Stomach (tissue), 9 donors: ENCODE data around the gene PYGO2. TPM values are rescaled to one million over a fixed set of nuclear protein-coding genes. Genes with fewer than 3 reads are reported as not detected.
A peak's percentile ranks its signal among the peaks of the same experiment; 100 is the strongest.
"Not testable (repeated sequence)": the region's sequence is repeated elsewhere in the genome, so short reads cannot be mapped to it uniquely, and the experiment has no call there.

ENCODE experiments used
- DNase-seq, 2 donors: peaks; one replicate each; pipeline versions ENCODE4 v3.0.0 to v3.0.0-alpha.2; 2013 to 2019
- H3K27ac ChIP-seq, 5 donors: fragments of 200-600 bp in 4 of 5; sonication (generic) in 4 of 5; one replicate each; pipeline ENCODE4 v1.5.1; 2013 to 2019; ENCODE audit warnings: mild to moderate bottlenecking in 1 of 5, moderate library complexity in 1 of 5
- H3K27me3 ChIP-seq, 3 donors: fragments of 200-600 bp; sonication (generic); one replicate each; pipeline ENCODE4 v1.5.1; 2017 to 2019; ENCODE audit warnings: mixed run types in 1 of 3
- H3K36me3 ChIP-seq, 4 donors: fragments of 200-600 bp; sonication (generic); 1 replicate in 3 of 4; 2 replicates in 1 of 4; pipeline ENCODE4 v1.5.1; 2016 to 2019
- H3K4me1 ChIP-seq, 4 donors: fragments of 200-600 bp; sonication (generic); one replicate each; pipeline ENCODE4 v1.5.1; 2016 to 2019
- H3K4me3 ChIP-seq, 4 donors: fragments of 200-600 bp; sonication (generic) in 3 of 4; one replicate each; pipeline ENCODE4 v1.5.1; 2016 to 2019; ENCODE audit warnings: mild to moderate bottlenecking in 1 of 4
- H3K9me3 ChIP-seq, 4 donors: fragments of 200-600 bp; sonication (generic); one replicate each; pipeline ENCODE4 v1.5.1; 2016 to 2019
- CTCF ChIP-seq, 7 experiments: fragments of 450-650 bp in 4 of 7; fragments of 200-600 bp in 3 of 7; sonication (generic) in 3 of 7; IDR thresholded peaks; one replicate each; pipeline ENCODE4 v1.5.1; 2016 to 2019; ENCODE audit warnings: antibody characterized with exemption in 7 of 7, control low read depth in 2 of 7, mild to moderate bottlenecking in 1 of 7
- EP300 ChIP-seq: sonication (generic); formaldehyde crosslinking; IDR thresholded peaks from one replicate; pipeline ENCODE4 v1.6.1; 2017; ENCODE audit warnings: antibody characterized with exemption
- POLR2A ChIP-seq, 4 donors: fragments of 450-650 bp; IDR thresholded peaks; one replicate each; pipeline ENCODE4 v1.6.1; 2016; ENCODE audit warnings: antibody characterized with exemption in 4 of 4, control low read depth in 2 of 4, mild to moderate bottlenecking in 1 of 4, moderate library complexity in 1 of 4
- POLR2AphosphoS5 ChIP-seq, 3 donors: sonication (generic); formaldehyde crosslinking; IDR thresholded peaks; one replicate each; pipeline ENCODE4 v1.6.1; 2016; ENCODE audit warnings: antibody characterized with exemption in 3 of 3
- WGBS, 5 donors: extraction: QIAGEN DNeasy Blood & Tissue Kit in 3 of 5; methylation state at CpG; one replicate each; pipeline versions ENCODE4 v1.1.5 to v1.1.7; 2013 to 2018; 5-methylcytosine and 5-hydroxymethylcytosine counted together
- intact Hi-C: fragments of 100-400 bp; cut with DNase I; formaldehyde crosslinking; loops from one replicate; pipeline ENCODE4 v1.15.1; 2023; ENCODE audit warnings: low total_unique reads
- polyA plus RNA-seq, 3 donors: library from polyadenylated mRNA; stranded (reverse); fragments of 200-250 nt; gene quantifications; one replicate each; pipeline ENCODE4 v1.2.3, GENCODE V29; 2013
- total RNA-seq, 5 donors: library from RNA; depleted of rRNA; stranded (reverse); fragments of >200 nt; gene quantifications; one replicate each; pipeline versions ENCODE4 v1.1.0 to v1.2.3, GENCODE V29; 2014 to 2016
- donor health status: healthy with polysubstance abuse.
- donor health status: Bipolar disorder and iron deficiency.
- donor health status: healthy.

Gene PYGO2
- total and polyA plus RNA-seq, 8 donors: 8.1 to 75.3 (median 19.7) TPM

DNA sequence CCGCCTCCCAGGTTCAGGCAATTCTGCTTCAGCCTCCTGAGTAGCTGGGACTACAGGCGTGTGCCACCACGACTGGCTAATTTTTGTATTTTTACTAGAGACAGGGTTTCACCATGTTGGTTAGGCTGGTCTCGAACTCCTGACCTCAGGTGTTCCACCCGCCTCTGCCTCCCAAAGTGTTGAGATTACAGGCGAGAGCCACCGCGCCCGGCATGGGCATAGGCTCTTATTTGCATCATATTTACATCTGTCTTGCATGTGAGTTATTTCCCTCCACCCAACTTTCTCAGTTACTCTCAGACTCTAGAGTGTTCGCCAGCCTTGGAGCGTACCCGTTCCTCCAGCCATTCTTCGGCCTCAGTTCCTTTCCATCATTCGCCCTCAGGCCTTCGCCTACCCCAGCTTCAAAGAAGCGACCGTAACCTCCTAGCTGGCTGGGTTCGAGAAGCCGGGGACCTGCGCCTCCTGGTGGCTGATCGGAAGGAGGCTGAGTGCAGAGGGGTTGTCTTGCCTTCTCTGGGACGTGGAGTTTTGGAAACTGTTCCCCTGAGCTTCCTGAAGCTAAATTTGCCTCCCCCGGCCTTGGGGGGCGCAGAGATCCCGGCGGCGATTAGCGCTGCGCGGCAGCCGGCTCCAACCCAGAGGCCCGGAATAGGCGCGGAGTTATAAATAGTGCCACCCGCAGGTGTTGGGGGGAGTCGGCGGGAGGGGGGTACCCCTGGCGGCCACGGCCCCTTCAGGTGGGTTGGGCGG, 37.4 kb upstream of the PYGO2 start:
- DNase-seq: peak; percentile 60 to 90

GRCh38 chr1:154998201-154998780, 36.7 kb upstream of the PYGO2 start:
- H3K4me3 ChIP-seq: no peak overlapping the region
- H3K27ac ChIP-seq: peak overlapping the region in 1 of 5 donors; percentile 99
- H3K9me3 ChIP-seq: no peaks in the 10 kb centered on the region
- TF ChIP-seq POLR2AphosphoS5 (IDR thresholded peaks at IDR 0.05): no peak
- TF ChIP-seq EP300: no peak
- no peak for TF ChIP-seq CTCF (IDR thresholded peaks at IDR 0.05)
- TF ChIP-seq POLR2A (IDR thresholded peaks at IDR 0.05): no peak
- WGBS, 5 donors: 69 to 83% (median 76%) methylated on average over 15 to 16 of the region's 16 CpGs
- no peak for DNase-seq
- intact Hi-C loops: no loop called here
- peaks cover 25 to 51% (median 33%) of the 10 kb centered on the region in 4 donors for H3K4me1 ChIP-seq
- H3K27me3 ChIP-seq: no peaks in the 10 kb centered on the region
- H3K36me3 ChIP-seq: no peaks in the 10 kb centered on the region

More for the DNA sequence above, 37.4 kb upstream of the PYGO2 start:
- intact Hi-C loops: no loop called here
- Histone ChIP-seq H3K4me3 (peak overlapping the region; percentile 78 to 90 (median 85)), H3K9me3 (no peaks in the 10 kb centered on the region), H3K27me3 (no peaks in the 10 kb centered on the region), H3K4me1 (peaks cover 26 to 56% (median 37%) of the 10 kb centered on the region in 4 donors), H3K36me3 (no peaks in the 10 kb centered on the region), H3K27ac (peak overlapping the region in 4 of 5 donors; percentile 99 to 100 (median 99))
- TF ChIP-seq EP300 (no peak), POLR2A (IDR thresholded peaks at IDR 0.05) (no peak), POLR2AphosphoS5 (IDR thresholded peaks at IDR 0.05) (peak in 2 of 3 donors; percentile 33 to 37), CTCF (IDR thresholded peaks at IDR 0.05) (peak in 5 of 7 experiments; percentile 55 to 79 (median 60))
- WGBS, 5 donors: 10 to 12% (median 10%) methylated on average over 38 to 40 of the region's 40 CpGs

DNA sequence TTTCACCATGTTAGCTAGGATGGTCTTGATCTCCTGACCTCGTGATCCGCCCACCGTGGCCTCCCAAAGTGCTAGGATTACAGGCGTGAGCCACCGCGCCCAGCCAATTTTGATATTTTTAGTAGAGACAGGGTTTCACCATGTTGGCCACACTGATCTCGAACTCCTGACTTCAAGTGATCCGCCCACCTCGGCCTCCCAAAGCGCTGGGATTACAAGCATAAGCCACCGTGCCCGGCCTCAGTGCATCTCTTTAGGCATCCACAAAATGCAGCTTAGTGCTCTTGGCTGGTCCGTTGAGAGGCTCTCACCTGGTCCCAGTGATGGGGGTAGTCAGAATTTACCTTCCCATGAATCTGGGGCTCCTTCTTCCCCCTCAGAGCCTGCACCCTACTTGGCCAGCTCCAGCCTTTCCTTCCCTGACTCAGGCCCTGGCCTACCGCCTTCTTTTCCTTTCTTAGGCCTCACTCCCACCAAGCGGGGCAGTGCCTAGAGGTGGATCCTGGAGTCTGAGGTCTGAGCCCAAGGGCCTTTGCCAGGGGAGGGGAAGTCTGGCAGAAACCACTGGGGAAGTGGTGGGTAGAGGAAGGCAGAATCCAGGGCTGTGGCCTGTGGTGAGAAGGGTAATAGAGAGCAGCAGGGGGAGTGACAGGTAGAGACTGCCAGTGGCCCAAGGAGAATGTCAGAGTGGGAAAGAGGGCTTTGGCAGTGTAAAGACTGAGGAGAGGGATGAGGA, 35.6 kb upstream of the PYGO2 start:
- 79 to 88% (median 85%) methylated on average over 15 of the region's 15 CpGs for WGBS, 5 donors
- peaks cover 0 to 9% (median 8%) of the 10 kb centered on the region in 4 donors for H3K36me3 ChIP-seq
- H3K9me3 ChIP-seq: no peaks in the 10 kb centered on the region
- no peak overlapping the region for H3K4me3 ChIP-seq
- H3K27me3 ChIP-seq: no peaks in the 10 kb centered on the region
- H3K27ac ChIP-seq: no peak overlapping the region
- intact Hi-C loops: no loop called here
- no peak for TF ChIP-seq EP300
- TF ChIP-seq POLR2A (IDR thresholded peaks at IDR 0.05): no peak
- TF ChIP-seq CTCF (IDR thresholded peaks at IDR 0.05): no peak
- peaks cover 25 to 51% (median 33%) of the 10 kb centered on the region in 4 donors for H3K4me1 ChIP-seq
- DNase-seq: no peak

DNA sequence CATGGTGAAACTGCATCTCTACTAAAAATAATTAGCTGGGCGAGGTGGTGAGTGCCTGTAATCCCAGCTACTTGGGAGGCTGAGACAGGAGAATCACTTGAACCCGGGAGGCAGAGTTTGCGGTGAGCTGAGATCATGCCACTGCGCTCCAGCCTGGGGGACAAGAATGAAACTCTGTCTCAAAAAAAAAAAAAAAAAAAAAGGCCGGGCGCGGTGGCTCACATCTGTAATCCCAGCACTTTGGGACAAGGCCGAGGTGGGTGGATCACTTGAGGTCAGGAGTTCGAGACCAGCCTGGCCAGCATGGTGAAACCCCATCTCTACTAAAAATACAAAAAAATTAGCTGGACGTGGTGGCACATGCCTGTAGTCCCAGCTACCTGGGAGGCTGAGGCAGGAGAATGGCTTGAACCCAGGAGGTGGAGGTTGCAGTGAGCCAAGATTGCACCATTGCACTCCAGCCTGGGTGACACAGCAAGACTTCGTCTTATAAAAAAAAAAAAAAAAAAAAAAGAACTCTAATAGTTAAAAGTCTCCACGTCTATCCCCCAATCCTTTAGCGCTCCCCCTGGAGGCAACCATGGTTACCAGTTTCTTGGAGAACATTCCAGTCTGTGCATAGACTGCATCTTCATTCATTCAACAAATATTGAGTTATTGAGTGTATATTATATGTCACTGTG, 33.9 kb upstream of the PYGO2 start:
- H3K27me3 ChIP-seq, intact Hi-C loops, H3K4me3 ChIP-seq, H3K27ac ChIP-seq, H3K9me3 ChIP-seq: not testable (repeated sequence)
- TF ChIP-seq CTCF (IDR thresholded peaks at IDR 0.05): peak in 3 of 7 experiments; percentile 28 to 39 (median 30)
- peak in 1 of 3 donors; percentile 46 for TF ChIP-seq POLR2AphosphoS5 (IDR thresholded peaks at IDR 0.05)
- H3K4me1 ChIP-seq: peaks cover 25 to 51% (median 33%) of the 10 kb centered on the region in 4 donors
- 53 to 66% (median 57%) methylated on average over 12 to 13 of the region's 13 CpGs for WGBS, 5 donors
- DNase-seq: peak; percentile 59 to 83
- H3K36me3 ChIP-seq: peaks cover 0 to 25% (median 21%) of the 10 kb centered on the region in 4 donors
